ENCODE data around the gene AJM1.

The AJM1 gene

DNA sequence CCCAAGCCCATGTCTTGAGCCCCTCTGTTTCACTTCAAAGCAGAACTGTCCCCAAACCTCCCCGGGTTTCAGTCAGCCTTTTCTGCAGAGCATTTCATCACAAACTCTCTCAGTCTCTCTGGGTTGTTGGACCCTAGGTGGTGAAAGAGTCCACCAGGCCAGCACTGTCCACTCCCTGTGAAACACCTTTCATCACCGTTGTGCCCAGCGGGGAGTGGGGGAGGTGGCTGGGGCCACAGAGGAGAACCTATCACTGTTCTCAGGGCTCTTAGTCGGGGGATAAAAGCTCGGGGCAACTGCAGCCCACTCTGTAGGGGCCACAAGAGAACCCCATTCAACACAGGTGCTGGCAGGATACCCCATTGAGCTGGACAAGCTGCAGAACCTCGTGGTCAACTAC, 40.0 kb upstream of the AJM1 start:
- no peak for TF ChIP-seq CEBPB (IDR thresholded peaks at IDR 0.05)
- TF ChIP-seq NFIC (IDR thresholded peaks at IDR 0.05) = no peak
- TF ChIP-seq YY1 (IDR thresholded peaks at IDR 0.05; ENCODE audit: low read depth) = no peak
- TF ChIP-seq EGR1 (IDR thresholded peaks at IDR 0.05) = no peak
- TF ChIP-seq TAF1 (IDR thresholded peaks at IDR 0.05; ENCODE audit: low read depth) = no peak
- TF ChIP-seq, protein P1, sequence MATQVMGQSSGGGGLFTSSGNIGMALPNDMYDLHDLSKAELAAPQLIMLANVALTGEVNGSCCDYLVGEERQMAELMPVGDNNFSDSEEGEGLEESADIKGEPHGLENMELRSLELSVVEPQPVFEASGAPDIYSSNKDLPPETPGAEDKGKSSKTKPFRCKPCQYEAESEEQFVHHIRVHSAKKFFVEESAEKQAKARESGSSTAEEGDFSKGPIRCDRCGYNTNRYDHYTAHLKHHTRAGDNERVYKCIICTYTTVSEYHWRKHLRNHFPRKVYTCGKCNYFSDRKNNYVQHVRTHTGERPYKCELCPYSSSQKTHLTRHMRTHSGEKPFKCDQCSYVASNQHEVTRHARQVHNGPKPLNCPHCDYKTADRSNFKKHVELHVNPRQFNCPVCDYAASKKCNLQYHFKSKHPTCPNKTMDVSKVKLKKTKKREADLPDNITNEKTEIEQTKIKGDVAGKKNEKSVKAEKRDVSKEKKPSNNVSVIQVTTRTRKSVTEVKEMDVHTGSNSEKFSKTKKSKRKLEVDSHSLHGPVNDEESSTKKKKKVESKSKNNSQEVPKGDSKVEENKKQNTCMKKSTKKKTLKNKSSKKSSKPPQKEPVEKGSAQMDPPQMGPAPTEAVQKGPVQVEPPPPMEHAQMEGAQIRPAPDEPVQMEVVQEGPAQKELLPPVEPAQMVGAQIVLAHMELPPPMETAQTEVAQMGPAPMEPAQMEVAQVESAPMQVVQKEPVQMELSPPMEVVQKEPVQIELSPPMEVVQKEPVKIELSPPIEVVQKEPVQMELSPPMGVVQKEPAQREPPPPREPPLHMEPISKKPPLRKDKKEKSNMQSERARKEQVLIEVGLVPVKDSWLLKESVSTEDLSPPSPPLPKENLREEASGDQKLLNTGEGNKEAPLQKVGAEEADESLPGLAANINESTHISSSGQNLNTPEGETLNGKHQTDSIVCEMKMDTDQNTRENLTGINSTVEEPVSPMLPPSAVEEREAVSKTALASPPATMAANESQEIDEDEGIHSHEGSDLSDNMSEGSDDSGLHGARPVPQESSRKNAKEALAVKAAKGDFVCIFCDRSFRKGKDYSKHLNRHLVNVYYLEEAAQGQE (IDR thresholded peaks at IDR 0.05; ENCODE audit: low read depth) = no peak
- TF ChIP-seq ZBTB7A (IDR thresholded peaks at IDR 0.05; ENCODE audit: low read depth) = no peak
- TF ChIP-seq FOXM1 (IDR thresholded peaks at IDR 0.05; ENCODE audit: borderline replicate concordance, low read depth) = no peak
- no peak for TF ChIP-seq EP300 (IDR thresholded peaks at IDR 0.05; ENCODE audit: borderline replicate concordance)
- TF ChIP-seq, protein P2, sequence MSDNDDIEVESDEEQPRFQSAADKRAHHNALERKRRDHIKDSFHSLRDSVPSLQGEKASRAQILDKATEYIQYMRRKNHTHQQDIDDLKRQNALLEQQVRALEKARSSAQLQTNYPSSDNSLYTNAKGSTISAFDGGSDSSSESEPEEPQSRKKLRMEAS (IDR thresholded peaks at IDR 0.05) = no peak
- TF ChIP-seq, protein P3, sequence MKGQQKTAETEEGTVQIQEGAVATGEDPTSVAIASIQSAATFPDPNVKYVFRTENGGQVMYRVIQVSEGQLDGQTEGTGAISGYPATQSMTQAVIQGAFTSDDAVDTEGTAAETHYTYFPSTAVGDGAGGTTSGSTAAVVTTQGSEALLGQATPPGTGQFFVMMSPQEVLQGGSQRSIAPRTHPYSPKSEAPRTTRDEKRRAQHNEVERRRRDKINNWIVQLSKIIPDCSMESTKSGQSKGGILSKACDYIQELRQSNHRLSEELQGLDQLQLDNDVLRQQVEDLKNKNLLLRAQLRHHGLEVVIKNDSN (IDR thresholded peaks at IDR 0.05) = no peak
- no peak for TF ChIP-seq RAD21 (IDR thresholded peaks at IDR 0.05; ENCODE audit: low read depth)

DNA sequence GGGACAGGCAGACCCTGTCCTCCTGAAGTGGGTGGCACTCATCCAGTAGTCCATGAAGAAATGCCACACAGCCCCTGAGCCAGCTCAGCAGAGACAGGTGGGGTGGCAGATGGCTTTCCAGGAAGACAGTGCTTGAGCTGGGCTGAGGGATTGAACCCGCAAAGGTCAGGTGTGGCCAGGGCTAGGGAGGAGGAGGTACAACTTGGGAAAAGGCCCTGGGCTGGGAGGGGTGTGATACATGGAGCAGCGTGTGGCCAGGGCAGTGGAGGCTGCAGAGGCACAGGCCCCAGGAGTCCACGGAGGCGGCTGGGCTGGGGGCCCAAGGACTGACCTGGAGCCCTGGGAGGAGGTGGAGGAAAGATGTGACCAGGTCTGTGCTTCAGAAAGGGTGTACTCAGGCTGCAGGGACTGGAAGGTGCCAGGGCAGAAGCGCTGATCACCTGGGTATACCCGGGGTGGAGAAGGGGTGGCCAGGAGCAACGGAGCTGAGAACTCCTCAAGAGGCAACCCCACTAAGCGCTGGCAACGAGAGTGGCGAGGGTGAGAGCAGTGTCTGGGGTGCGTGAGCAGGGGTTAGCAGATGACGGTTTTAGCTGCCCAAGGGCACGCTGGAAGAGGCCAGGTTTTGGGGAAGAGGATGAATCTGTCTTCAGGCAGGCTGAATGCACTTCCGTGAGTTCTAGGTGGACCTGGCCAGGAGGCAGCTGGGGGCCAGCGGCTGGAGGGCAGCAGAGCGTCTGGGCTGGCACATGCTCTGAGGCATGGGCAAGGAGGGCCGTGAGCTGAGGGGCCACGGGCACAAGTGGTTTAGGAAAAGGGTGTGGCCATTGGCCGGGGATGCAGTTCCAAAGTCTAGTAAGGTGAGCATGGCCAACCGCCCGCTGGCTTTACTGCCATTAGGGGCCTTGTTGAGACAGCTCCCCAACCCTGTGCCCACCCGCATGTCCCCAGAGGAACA, 38.4 kb upstream of the AJM1 start:
- TF ChIP-seq CEBPB (IDR thresholded peaks at IDR 0.05) = no peak
- no peak for TF ChIP-seq RAD21 (IDR thresholded peaks at IDR 0.05; ENCODE audit: low read depth)
- TF ChIP-seq, protein P2 (IDR thresholded peaks at IDR 0.05) = no peak
- no peak for TF ChIP-seq EP300 (IDR thresholded peaks at IDR 0.05; ENCODE audit: borderline replicate concordance)
- TF ChIP-seq, protein P3 (IDR thresholded peaks at IDR 0.05) = no peak

DNA sequence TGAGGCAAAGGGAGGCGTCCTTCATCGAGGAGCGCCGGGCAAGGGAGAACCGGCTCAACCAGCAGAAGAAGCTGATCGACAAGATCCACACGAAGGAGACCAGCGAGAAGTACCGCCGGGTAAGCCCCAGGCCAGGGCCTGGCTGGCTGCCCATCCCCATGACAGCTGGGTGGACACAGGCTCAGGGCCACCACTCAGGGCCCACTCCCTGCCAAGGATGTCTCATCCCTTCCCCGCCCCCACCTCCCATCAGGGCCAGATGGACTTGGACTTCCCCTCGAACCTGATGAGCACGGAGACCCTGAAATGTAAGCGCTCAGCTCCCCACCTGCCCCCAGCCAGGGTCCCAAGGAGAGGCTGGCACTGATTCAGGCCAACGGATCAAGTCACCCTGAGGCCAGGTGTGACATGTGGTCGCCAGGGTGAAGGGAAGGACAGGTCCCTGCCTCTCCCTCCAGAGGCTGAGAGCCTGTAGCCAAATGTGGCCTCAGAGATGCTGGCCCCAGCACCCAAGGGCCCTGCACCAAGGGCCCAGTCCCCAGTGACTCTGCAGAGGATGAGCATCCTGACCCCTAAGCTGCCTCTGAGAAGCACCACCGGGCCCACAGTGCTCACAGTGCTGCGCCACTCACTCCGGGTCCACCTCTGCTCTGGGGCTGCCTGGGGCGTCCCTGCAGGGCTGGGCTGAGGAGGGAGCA, 37.6 kb upstream of the AJM1 start:
- no peak for TF ChIP-seq EGR1 (IDR thresholded peaks at IDR 0.05)

DNA sequence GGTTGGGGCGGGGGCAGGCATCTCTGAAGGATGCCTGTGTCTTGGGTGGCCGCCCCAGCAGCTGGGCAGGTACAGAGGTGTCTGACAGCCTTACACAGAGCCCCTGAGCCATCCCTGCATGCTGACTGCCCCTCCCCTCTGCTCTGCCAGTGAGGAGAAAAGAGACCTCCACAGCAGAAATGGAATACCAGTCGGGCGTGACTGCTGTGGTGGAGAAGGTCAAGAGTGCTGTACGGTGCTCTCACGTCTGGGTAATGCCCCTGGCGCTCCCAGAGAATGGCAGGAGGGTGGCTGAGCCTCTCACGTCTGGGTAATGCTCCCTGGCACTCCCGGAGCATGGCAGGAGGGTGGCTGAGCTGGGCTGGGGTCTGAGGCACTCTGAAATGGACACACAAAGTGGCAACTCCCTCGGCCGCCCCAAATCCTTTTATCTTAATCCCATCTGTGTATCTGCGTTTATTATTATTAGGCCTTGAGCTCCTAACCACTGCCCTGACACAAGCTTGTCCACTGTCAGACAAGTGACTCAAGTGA, 37.0 kb upstream of the AJM1 start:
- no peak for TF ChIP-seq CEBPB (IDR thresholded peaks at IDR 0.05)
- TF ChIP-seq TCF12 (IDR thresholded peaks at IDR 0.05; ENCODE audit: low read depth) = no peak
- no peak for TF ChIP-seq FOXM1 (IDR thresholded peaks at IDR 0.05; ENCODE audit: borderline replicate concordance, low read depth)
- no peak for TF ChIP-seq YY1 (IDR thresholded peaks at IDR 0.05; ENCODE audit: low read depth)
- no peak for TF ChIP-seq EP300 (IDR thresholded peaks at IDR 0.05; ENCODE audit: borderline replicate concordance)
- TF ChIP-seq EGR1 (IDR thresholded peaks at IDR 0.05) = no peak
- TF ChIP-seq ZBTB7A (IDR thresholded peaks at IDR 0.05; ENCODE audit: low read depth) = no peak
- no peak for TF ChIP-seq NFIC (IDR thresholded peaks at IDR 0.05)
- TF ChIP-seq, protein P3 (IDR thresholded peaks at IDR 0.05) = no peak
- TF ChIP-seq RAD21 (IDR thresholded peaks at IDR 0.05; ENCODE audit: low read depth) = no peak
- no peak for TF ChIP-seq CREB1 (IDR thresholded peaks at IDR 0.05; ENCODE audit: low read depth)
- TF ChIP-seq, protein P1 (IDR thresholded peaks at IDR 0.05; ENCODE audit: low read depth) = no peak
- TF ChIP-seq, protein P2 (IDR thresholded peaks at IDR 0.05) = no peak
- TF ChIP-seq TAF1 (IDR thresholded peaks at IDR 0.05; ENCODE audit: low read depth) = no peak

DNA sequence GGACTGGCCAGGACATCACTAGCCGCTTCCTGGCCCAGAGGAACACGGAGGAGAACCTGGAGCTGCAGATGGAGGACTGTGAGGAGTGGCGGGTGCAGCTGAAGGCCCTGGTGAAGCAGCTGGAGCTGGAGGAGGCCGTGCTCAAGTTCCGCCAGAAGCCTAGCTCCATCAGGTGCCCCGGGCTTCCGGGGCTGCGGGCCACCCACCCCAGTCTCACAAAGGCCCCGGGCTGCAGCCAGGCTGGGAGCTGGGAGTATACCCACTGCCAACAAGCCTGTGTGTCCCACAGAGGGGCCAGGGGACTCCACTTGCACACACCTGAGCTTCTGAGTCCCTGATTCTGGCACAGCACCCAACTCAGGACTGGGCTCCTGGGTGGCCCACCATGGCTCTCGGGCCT, 36.2 kb upstream of the AJM1 start:
- TF ChIP-seq CEBPB (IDR thresholded peaks at IDR 0.05) (no peak), EP300 (IDR thresholded peaks at IDR 0.05; ENCODE audit: borderline replicate concordance) (no peak)
